OCI-M2 (cell line): ENCODE data around the gene MYL12A.

Experiments
- DNase-seq: peaks from one replicate; lab custom pipeline; 2025; ENCODE audit not compliant: unreplicated experiment; lab: John Stamatoyannopoulos, UW

MYL12A gene

GRCh38 chr18:3281456-3282400, 34.1 kb downstream of the MYL12A start:
- DNase-seq: peak; percentile 95

- DNase-seq: no peak
Observed at GRCh38 chr18:3283253-3283863, 35.8 kb downstream of the MYL12A start.

GRCh38 chr18:3283908-3284307, 36.3 kb downstream of the MYL12A start:
- DNase-seq: no peak

GRCh38 chr18:3284501-3284900, 36.9 kb downstream of the MYL12A start:
- no peak for DNase-seq

GRCh38 chr18:3286159-3286558, 38.6 kb downstream of the MYL12A start:
- no peak for DNase-seq

GRCh38 chr18:3293196-3293951, 45.8 kb downstream of the MYL12A start:
- no peak for DNase-seq

- DNase-seq: no peak
Observed at GRCh38 chr18:3294435-3295080, 47.0 kb downstream of the MYL12A start.

GRCh38 chr18:3297025-3297984, 49.7 kb downstream of the MYL12A start:
- peak; percentile 69 for DNase-seq

GRCh38 chr18:3304832-3305231, 57.2 kb downstream of the MYL12A start:
- no peak for DNase-seq

GRCh38 chr18:3305354-3305762, 57.8 kb downstream of the MYL12A start:
- no peak for DNase-seq
